Measurements from ENCODE around the gene TRPV6. TPM values are rescaled to one million over a fixed set of nuclear protein-coding genes. Genes with fewer than 3 reads are reported as not detected.

TRPV6 gene
- total RNA-seq, 1 donor from 2014 or later = not detected

DNA sequence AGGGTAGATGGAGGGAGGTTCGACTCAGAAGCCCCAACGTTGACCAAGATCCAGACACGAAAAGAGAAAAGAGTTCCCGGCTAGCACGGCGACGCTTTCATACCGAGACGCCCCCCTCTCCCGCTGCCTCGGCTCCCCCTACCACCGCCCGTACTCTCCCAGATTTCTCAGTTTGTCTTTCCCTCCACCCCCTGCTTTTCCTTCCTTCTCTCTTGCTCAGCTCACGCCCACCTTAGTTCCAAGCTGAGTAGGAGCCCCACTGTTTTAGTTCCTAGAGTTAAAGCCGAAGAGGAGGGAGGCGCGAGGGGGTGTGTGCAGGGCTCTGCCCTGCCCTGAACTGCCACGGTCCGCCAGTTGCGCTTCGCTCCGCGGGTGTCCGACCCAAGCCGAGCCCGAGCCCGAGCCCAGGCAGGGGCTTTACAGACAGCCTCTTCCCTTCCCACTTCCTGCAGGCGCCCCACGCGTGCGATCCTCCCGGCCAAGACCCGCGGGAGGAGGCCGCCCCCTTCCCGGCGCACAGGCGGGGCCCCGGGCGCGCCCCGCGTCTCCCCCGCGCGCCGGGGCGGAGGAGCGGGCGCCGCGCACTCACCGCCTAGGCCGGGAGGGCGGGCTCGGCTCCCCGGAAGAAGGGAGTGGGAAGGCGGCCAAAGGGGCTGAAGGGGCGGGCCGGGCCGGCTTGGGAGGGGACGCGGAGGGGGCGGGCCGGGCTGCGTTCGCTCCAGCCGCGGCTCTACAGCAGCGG, 31.0 kb downstream of the TRPV6 start, which contains the start of gene EPHB6:
Gene EPHB6 (plus strand): TSS at position 705 of the 742 bp plus-strand sequence. CDS start 8,152 bp downstream, outside the sequence.
- H3K4me1 Mint-ChIP-seq (ENCODE audit: unreplicated experiment) = peaks cover 12% of the 10 kb centered on the region
- peak; percentile 86 for DNase-seq (ENCODE audit: extremely low spot score, unreplicated experiment)
- H3K36me3 Mint-ChIP-seq (ENCODE audit: unreplicated experiment) = no peaks in the 10 kb centered on the region
- TF ChIP-seq, protein P1, sequence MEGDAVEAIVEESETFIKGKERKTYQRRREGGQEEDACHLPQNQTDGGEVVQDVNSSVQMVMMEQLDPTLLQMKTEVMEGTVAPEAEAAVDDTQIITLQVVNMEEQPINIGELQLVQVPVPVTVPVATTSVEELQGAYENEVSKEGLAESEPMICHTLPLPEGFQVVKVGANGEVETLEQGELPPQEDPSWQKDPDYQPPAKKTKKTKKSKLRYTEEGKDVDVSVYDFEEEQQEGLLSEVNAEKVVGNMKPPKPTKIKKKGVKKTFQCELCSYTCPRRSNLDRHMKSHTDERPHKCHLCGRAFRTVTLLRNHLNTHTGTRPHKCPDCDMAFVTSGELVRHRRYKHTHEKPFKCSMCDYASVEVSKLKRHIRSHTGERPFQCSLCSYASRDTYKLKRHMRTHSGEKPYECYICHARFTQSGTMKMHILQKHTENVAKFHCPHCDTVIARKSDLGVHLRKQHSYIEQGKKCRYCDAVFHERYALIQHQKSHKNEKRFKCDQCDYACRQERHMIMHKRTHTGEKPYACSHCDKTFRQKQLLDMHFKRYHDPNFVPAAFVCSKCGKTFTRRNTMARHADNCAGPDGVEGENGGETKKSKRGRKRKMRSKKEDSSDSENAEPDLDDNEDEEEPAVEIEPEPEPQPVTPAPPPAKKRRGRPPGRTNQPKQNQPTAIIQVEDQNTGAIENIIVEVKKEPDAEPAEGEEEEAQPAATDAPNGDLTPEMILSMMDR (IDR thresholded peaks at IDR 0.05) = no peak
- no peaks in the 10 kb centered on the region for H3K9me3 Mint-ChIP-seq (ENCODE audit: unreplicated experiment)
- H3K4me3 Mint-ChIP-seq (ENCODE audit: unreplicated experiment) = peak within 1 kb of the TSS; percentile 87
- no peak within 1 kb of the TSS for H3K27ac Mint-ChIP-seq (ENCODE audit: unreplicated experiment)
- H3K27me3 Mint-ChIP-seq (ENCODE audit: unreplicated experiment) = peaks cover 37% of the 10 kb centered on the region

DNA sequence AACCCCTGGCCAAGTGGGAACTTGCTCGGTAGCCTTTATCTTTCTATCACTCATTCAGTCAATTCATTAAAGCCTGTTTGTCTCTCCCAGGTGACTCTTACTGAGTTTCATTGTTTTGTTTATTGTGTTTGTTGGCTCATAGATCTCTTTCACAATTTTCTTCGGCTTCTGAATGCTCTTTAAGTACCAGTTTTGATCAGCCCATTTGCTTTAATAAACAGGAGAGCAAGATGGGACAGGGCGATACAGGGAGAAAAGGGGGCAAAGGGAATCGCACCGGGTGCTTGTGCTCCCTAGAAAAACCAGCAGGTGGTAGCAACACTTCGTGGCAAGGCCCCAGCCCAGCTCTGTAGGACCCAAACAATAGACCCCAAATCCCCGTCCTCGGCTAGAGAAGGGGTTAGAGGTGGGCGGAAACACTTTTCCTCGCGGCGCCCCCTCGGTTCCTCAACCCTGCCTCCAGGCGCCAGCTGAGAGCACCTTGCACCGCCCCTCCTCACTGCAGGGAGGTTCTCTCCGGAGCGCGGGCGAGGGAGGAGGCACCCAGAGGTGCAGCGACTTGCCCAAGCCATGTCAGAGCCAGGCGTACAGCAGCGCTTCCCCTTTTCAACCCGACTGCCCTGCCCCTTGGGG, 31.7 kb downstream of the TRPV6 start:
- Mint-ChIP-seq H3K9me3 (ENCODE audit: unreplicated experiment) (no peaks in the 10 kb centered on the region), H3K27ac (ENCODE audit: unreplicated experiment) (no peak overlapping the region), H3K4me1 (ENCODE audit: unreplicated experiment) (peaks cover 12% of the 10 kb centered on the region), H3K27me3 (ENCODE audit: unreplicated experiment) (peaks cover 40% of the 10 kb centered on the region), H3K4me3 (ENCODE audit: unreplicated experiment) (peak overlapping the region; percentile 87), H3K36me3 (ENCODE audit: unreplicated experiment) (no peaks in the 10 kb centered on the region)
- TF ChIP-seq, protein P1 (IDR thresholded peaks at IDR 0.05) = peak; percentile 79
- no peak for DNase-seq (ENCODE audit: extremely low spot score, unreplicated experiment)

DNA sequence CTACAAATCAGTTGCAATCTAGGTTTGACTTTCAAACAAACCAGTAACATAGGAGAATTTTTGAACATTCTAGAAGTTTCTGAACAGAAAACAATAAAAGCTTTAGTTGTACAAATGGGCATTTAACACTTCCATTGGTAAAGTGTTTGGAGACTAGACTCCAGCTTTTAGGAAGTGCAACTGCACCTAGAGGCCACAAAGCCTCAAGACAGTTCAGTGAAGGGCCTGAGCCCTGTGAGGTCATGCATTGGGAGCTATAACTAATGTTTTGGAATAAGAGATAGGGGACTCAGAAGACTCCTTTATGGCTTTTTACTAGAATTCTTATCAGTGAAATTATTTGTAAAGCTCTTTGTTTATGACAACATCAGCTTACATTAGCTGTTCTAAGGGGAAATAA, 33.6 kb downstream of the TRPV6 start:
- Mint-ChIP-seq H3K4me1 (ENCODE audit: unreplicated experiment) (peaks cover 12% of the 10 kb centered on the region), H3K27me3 (ENCODE audit: unreplicated experiment) (peaks cover 53% of the 10 kb centered on the region), H3K27ac (ENCODE audit: unreplicated experiment) (no peak overlapping the region), H3K36me3 (ENCODE audit: unreplicated experiment) (no peaks in the 10 kb centered on the region), H3K4me3 (ENCODE audit: unreplicated experiment) (no peak overlapping the region), H3K9me3 (ENCODE audit: unreplicated experiment) (no peaks in the 10 kb centered on the region)
- TF ChIP-seq, protein P1 (IDR thresholded peaks at IDR 0.05) = no peak
- no peak for DNase-seq (ENCODE audit: extremely low spot score, unreplicated experiment)

DNA sequence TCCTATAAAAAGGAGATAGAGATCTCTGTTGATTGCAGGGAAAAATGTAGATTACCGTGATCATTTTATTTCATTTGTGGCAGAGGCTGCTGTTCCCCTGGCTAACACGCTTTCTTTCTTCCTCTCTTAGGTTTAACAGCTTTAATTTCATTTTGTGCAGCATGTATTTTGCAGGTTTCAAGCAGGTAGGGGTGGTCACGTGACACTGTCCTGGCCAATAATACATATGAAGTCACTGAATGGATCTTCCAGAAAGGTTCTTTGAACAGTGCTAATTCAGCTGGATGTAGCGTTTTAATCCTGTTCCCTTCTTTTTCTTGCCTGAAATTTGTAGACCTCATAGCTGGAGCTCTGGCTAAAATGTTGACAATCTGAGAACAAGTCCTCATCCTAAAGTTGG, 34.3 kb downstream of the TRPV6 start:
- Mint-ChIP-seq H3K4me1 (ENCODE audit: unreplicated experiment) (peaks cover 10% of the 10 kb centered on the region), H3K27me3 (ENCODE audit: unreplicated experiment) (peaks cover 49% of the 10 kb centered on the region), H3K4me3 (ENCODE audit: unreplicated experiment) (no peak overlapping the region), H3K9me3 (ENCODE audit: unreplicated experiment) (no peaks in the 10 kb centered on the region), H3K27ac (ENCODE audit: unreplicated experiment) (no peak overlapping the region), H3K36me3 (ENCODE audit: unreplicated experiment) (no peaks in the 10 kb centered on the region)
- no peak for DNase-seq (ENCODE audit: extremely low spot score, unreplicated experiment)
- TF ChIP-seq, protein P1 (IDR thresholded peaks at IDR 0.05) = no peak

DNA sequence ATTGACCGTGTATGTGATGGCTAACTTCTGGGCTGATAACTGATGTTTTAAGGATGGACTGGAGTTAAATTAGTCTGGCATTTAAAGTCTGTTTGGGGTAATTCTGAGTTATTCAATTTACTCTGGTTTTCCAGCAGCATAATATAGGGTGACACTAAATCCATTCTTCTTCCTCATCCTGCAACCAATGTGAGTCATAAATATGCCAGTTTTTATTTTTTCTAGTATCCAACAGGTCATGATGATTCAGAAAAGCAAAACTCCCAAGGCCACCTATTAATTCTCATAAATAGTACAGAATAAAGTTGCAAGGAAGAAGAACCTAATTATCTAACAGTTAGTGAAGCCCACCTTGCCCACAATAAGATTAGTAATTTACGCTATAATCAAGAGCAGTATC, 38.2 kb downstream of the TRPV6 start:
- Mint-ChIP-seq H3K9me3 (ENCODE audit: unreplicated experiment) (no peaks in the 10 kb centered on the region), H3K36me3 (ENCODE audit: unreplicated experiment) (no peaks in the 10 kb centered on the region), H3K27me3 (ENCODE audit: unreplicated experiment) (peaks cover 57% of the 10 kb centered on the region), H3K4me1 (ENCODE audit: unreplicated experiment) (no peaks in the 10 kb centered on the region), H3K4me3 (ENCODE audit: unreplicated experiment) (no peak overlapping the region), H3K27ac (ENCODE audit: unreplicated experiment) (no peak overlapping the region)
- DNase-seq (ENCODE audit: extremely low spot score, unreplicated experiment) = no peak
- TF ChIP-seq, protein P1 (IDR thresholded peaks at IDR 0.05) = no peak

Measured in osteocyte (in vitro differentiated cells).